SK-N-SH treated with all-trans-retinoic acid at 6 μM for 48 hours (cell line): ENCODE data around the gene SMS.
A peak's percentile ranks its signal among the peaks of the same experiment; 100 is the strongest.

Experiments
- ATAC-seq: fragments of 200-7000 bp; cut with Tn5 transposase; 3 replicates; pipeline ENCODE4 v1.9.1; 2020; ENCODE audit warnings: mild to moderate bottlenecking, moderate library complexity
- ARNTL ChIP-seq: fragments of 450-650 bp; formaldehyde crosslinking; IDR thresholded peaks from 2 replicates; pipeline ENCODE4 v1.5.0; 2020; ENCODE audit warnings: low read depth, mild to moderate bottlenecking, moderate library complexity, borderline replicate concordance
- BACH2 ChIP-seq: fragments of 250-450 bp; sonication (Bioruptor Pico); IDR thresholded peaks from 2 replicates; pipeline ENCODE4 v1.9.0; 2021; ENCODE audit warnings: mild to moderate bottlenecking, borderline replicate concordance
- CREB5 ChIP-seq: fragments of 250-450 bp; sonication (Bioruptor Pico); IDR thresholded peaks from 2 replicates; pipeline ENCODE4 v1.5.1; 2020; ENCODE audit warnings: low read depth, mild to moderate bottlenecking, moderate library complexity
- CSDC2 ChIP-seq: fragments of 250-450 bp; sonication (Bioruptor Pico); IDR thresholded peaks from 2 replicates; pipeline ENCODE4 v1.5.0; 2020; ENCODE audit warnings: mild to moderate bottlenecking, moderate library complexity
- CSRNP3 ChIP-seq: fragments of 250-450 bp; sonication (Bioruptor Pico); IDR thresholded peaks from 2 replicates; pipeline ENCODE4 v1.5.1; 2021; ENCODE audit warnings: mild to moderate bottlenecking, moderate library complexity
- GLIS3 ChIP-seq: fragments of 250-450 bp; sonication (Bioruptor Pico); IDR thresholded peaks from 2 replicates; pipeline ENCODE4 v1.5.0; 2020; ENCODE audit warnings: mild to moderate bottlenecking, moderate library complexity
- ISL1 ChIP-seq: fragments of 250-450 bp; sonication (Bioruptor Pico); IDR thresholded peaks from 2 replicates; pipeline ENCODE4 v2.1.2; 2022; ENCODE audit warnings: mild to moderate bottlenecking, moderate library complexity
- PATZ1 ChIP-seq: fragments of 250-450 bp; sonication (Bioruptor Pico); IDR thresholded peaks from 2 replicates; pipeline ENCODE4 v1.8.0; 2020; ENCODE audit warnings: mild to moderate bottlenecking, moderate library complexity, borderline replicate concordance
- PPARA ChIP-seq: fragments of 250-450 bp; sonication (Bioruptor Pico); IDR thresholded peaks from 2 replicates; pipeline ENCODE4 v1.5.0; 2020; ENCODE audit warnings: mild to moderate bottlenecking, borderline replicate concordance
- RARB ChIP-seq: fragments of 250-450 bp; sonication (Bioruptor Pico); IDR thresholded peaks from 2 replicates; pipeline ENCODE4 v1.8.0; 2021; ENCODE audit warnings: mild to moderate bottlenecking, moderate library complexity
- SNAI2 ChIP-seq: fragments of 250-450 bp; sonication (Bioruptor Pico); IDR thresholded peaks from 2 replicates; pipeline ENCODE4 v1.5.0; 2020; ENCODE audit warnings: mild to moderate bottlenecking, moderate library complexity
- TCF4 ChIP-seq: fragments of 250-450 bp; sonication (Bioruptor Pico); IDR thresholded peaks from 2 replicates; pipeline ENCODE4 v1.8.0; 2021; ENCODE audit warnings: mild to moderate bottlenecking, moderate library complexity, borderline replicate concordance
- TOX ChIP-seq: fragments of 250-450 bp; sonication (Bioruptor Pico); IDR thresholded peaks from 2 replicates; pipeline ENCODE4 v1.8.0; 2021; ENCODE audit warnings: mild to moderate bottlenecking, moderate library complexity, borderline replicate concordance
- TSHZ2 ChIP-seq: fragments of 250-450 bp; sonication (Bioruptor Pico); IDR thresholded peaks from 2 replicates; pipeline ENCODE4 v1.5.0; 2020; ENCODE audit warnings: mild to moderate bottlenecking, moderate library complexity
- ZC3H10 ChIP-seq: fragments of 250-450 bp; sonication (Bioruptor Pico); IDR thresholded peaks from 2 replicates; pipeline ENCODE4 v1.5.1; 2021; ENCODE audit warnings: mild to moderate bottlenecking, moderate library complexity
- ZFP3 ChIP-seq: fragments of 250-450 bp; sonication (Bioruptor Pico); IDR thresholded peaks from 2 replicates; pipeline ENCODE4 v1.5.0; 2020; ENCODE audit warnings: mild to moderate bottlenecking, moderate library complexity
- ZFP30 ChIP-seq: fragments of 450-650 bp; formaldehyde crosslinking; IDR thresholded peaks from 2 replicates; pipeline ENCODE4 v1.5.0; 2022; ENCODE audit warnings: mild to moderate bottlenecking, moderate library complexity
- ZNF565 ChIP-seq: fragments of 450-650 bp; formaldehyde crosslinking; conservative IDR thresholded peaks from 2 replicates; pipeline ENCODE4 v1.5.0; 2020; ENCODE audit warnings: low read depth, mild to moderate bottlenecking, moderate library complexity
- ZNF70 ChIP-seq: fragments of 450-650 bp; formaldehyde crosslinking; IDR thresholded peaks from 2 replicates; pipeline ENCODE4 v1.5.0; 2020; ENCODE audit warnings: mild to moderate bottlenecking, moderate library complexity
- ZNF8 ChIP-seq: fragments of 450-650 bp; formaldehyde crosslinking; IDR thresholded peaks from 2 replicates; pipeline ENCODE4 v1.5.0; 2020; ENCODE audit warnings: mild to moderate bottlenecking, moderate library complexity

Gene SMS

GRCh38 chrX:21907260-21907659 lies 33.2 kb upstream of the SMS start:
- TF ChIP-seq ARNTL: no peak
- TF ChIP-seq ZFP30 (CRISPR knock-in tag): no peak
- TF ChIP-seq TCF4 (CRISPR knock-in tag): no peak
- no peak for TF ChIP-seq CREB5 (CRISPR knock-in tag)
- no peak for TF ChIP-seq CSDC2 (CRISPR knock-in tag)
- no peak for TF ChIP-seq PATZ1 (CRISPR knock-in tag)
- TF ChIP-seq BACH2: no peak
- no peak for TF ChIP-seq ZNF565 (CRISPR knock-in tag)
- TF ChIP-seq ZC3H10 (CRISPR knock-in tag): no peak
- TF ChIP-seq ZNF8 (CRISPR knock-in tag): no peak
- TF ChIP-seq, all 23 proteins: peak for 0
- ATAC-seq: peak; percentile 64

GRCh38 chrX:21911481-21911880 lies 29.0 kb upstream of the SMS start:
- no peak for TF ChIP-seq ISL1 (CRISPR knock-in tag)
- no peak for TF ChIP-seq ZNF565 (CRISPR knock-in tag)
- no peak for TF ChIP-seq TOX (CRISPR knock-in tag)
- no peak for TF ChIP-seq CSDC2 (CRISPR knock-in tag)
- TF ChIP-seq TCF4 (CRISPR knock-in tag): no peak
- TF ChIP-seq SNAI2 (CRISPR knock-in tag): no peak
- no peak for TF ChIP-seq ZC3H10 (CRISPR knock-in tag)
- no peak for TF ChIP-seq ZFP30 (CRISPR knock-in tag)
- no peak for TF ChIP-seq ZNF70
- TF ChIP-seq RARB (CRISPR knock-in tag): no peak
- no peak for ATAC-seq

- ATAC-seq: no peak
- TF ChIP-seq ZFP30 (CRISPR knock-in tag) (no peak), ZFP3 (CRISPR knock-in tag) (no peak), CSRNP3 (no peak), CSDC2 (CRISPR knock-in tag) (no peak), BACH2 (no peak), PPARA (CRISPR knock-in tag) (no peak), SNAI2 (CRISPR knock-in tag) (no peak), ZNF70 (no peak), TOX (CRISPR knock-in tag) (no peak), ZNF565 (CRISPR knock-in tag) (no peak), TCF4 (CRISPR knock-in tag) (no peak), RARB (CRISPR knock-in tag) (no peak), PATZ1 (CRISPR knock-in tag) (no peak), GLIS3 (no peak), ZC3H10 (CRISPR knock-in tag) (no peak), TSHZ2 (CRISPR knock-in tag) (no peak)
These were observed 28.3 kb upstream of the SMS start for GRCh38 chrX:21912220-21912619.
